Effector memory CD4-positive, alpha-beta T cell (primary cell): ENCODE results near the gene STRN4.
A peak's percentile ranks its signal among the peaks of the same experiment; 100 is the strongest.

Experiments
- DNase-seq, 3 donors: peaks; one replicate each; pipeline ENCODE4 v3.0.0-alpha.2; 2020
- H3K27ac ChIP-seq: 2 replicates; pipeline ENCODE4 v1.7.0; 2013; ENCODE audit warnings: mild to moderate bottlenecking, low read length, moderate library complexity; ENCODE audit not compliant: insufficient read depth, poor library complexity, severe bottlenecking
- H3K27me3 ChIP-seq: replicated peaks from 2 replicates; pipeline ENCODE4 v1.7.0; 2013; ENCODE audit warnings: mild to moderate bottlenecking, low read length; ENCODE audit not compliant: insufficient read depth, control insufficient read depth, poor library complexity, severe bottlenecking
- H3K36me3 ChIP-seq: 2 replicates; pipeline ENCODE4 v1.7.0; 2013; ENCODE audit warnings: mild to moderate bottlenecking, low read length, moderate library complexity; ENCODE audit not compliant: control insufficient read depth, insufficient read depth
- H3K4me1 ChIP-seq: 2 replicates; pipeline ENCODE4 v1.7.0; 2013; ENCODE audit warnings: low read length, mild to moderate bottlenecking; ENCODE audit not compliant: control insufficient read depth, insufficient read depth, poor library complexity, severe bottlenecking
- H3K4me3 ChIP-seq: 2 replicates; pipeline ENCODE4 v1.7.0; 2013; ENCODE audit warnings: low read length, low read depth, mild to moderate bottlenecking; ENCODE audit not compliant: insufficient read depth, poor library complexity, severe bottlenecking
- H3K9me3 ChIP-seq: 2 replicates; pipeline ENCODE4 v1.7.0; 2013; ENCODE audit warnings: mild to moderate bottlenecking, low read length, moderate library complexity; ENCODE audit not compliant: control insufficient read depth
- total RNA-seq, 3 donors: gene quantifications; one replicate each; lab custom pipeline; 2026; lab: John Stamatoyannopoulos, UW

Gene STRN4, protein sequence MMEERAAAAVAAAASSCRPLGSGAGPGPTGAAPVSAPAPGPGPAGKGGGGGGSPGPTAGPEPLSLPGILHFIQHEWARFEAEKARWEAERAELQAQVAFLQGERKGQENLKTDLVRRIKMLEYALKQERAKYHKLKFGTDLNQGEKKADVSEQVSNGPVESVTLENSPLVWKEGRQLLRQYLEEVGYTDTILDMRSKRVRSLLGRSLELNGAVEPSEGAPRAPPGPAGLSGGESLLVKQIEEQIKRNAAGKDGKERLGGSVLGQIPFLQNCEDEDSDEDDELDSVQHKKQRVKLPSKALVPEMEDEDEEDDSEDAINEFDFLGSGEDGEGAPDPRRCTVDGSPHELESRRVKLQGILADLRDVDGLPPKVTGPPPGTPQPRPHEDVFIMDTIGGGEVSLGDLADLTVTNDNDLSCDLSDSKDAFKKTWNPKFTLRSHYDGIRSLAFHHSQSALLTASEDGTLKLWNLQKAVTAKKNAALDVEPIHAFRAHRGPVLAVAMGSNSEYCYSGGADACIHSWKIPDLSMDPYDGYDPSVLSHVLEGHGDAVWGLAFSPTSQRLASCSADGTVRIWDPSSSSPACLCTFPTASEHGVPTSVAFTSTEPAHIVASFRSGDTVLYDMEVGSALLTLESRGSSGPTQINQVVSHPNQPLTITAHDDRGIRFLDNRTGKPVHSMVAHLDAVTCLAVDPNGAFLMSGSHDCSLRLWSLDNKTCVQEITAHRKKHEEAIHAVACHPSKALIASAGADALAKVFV
- total RNA-seq, result 67.4 to 78.4 (median 67.4) reads per million in 3 donors

DNA sequence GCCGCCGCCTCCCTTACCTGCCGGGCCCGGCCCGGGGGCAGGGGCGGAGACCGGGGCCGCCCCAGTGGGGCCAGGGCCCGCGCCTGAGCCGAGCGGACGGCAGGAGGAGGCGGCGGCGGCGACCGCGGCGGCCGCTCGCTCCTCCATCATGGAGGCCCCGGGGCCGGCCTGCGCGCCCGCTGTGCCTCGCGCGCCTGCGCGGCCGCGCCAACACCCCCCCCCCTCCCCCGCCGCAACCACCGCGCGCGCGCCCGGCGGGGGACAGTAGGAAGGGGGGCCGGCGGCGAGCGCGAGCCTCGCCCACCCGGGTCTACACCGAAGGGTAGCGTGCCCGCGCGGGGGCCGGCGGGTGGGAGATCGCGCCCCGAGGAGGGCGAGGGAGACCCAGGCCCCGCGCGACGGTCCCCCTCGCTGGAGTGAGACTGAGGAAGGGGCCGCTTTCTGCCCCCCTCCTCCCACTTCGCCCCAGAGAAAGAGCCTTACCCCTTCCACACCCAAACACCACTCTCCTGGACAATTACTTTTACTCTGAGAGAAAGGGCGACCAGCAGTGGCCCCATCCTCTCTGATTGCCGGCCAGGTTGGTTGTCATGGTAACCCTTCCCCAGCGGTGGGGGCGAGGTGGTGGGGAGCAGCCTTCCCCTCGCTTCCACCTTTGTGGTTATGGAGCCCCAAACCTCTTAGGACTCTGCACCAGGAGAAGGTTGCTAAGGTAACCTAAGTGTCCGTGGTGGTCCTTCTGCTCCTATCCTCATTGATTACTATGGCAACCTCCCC is at the start of gene STRN4:
Gene STRN4 (minus strand): TSS at position 170 of the 777 bp plus-strand sequence. CDS start 20 bp downstream, at position 150.
- H3K36me3 ChIP-seq, result no peaks in the 10 kb centered on the region
- peak; percentile 30 to 52 (median 42) for DNase-seq
- H3K27me3 ChIP-seq, result no peaks in the 10 kb centered on the region
- peak within 1 kb of the TSS; percentile 77 for H3K27ac ChIP-seq
- peaks cover 23% of the 10 kb centered on the region for H3K4me1 ChIP-seq
- no peaks in the 10 kb centered on the region for H3K9me3 ChIP-seq
- H3K4me3 ChIP-seq, result peak within 1 kb of the TSS; percentile 90

GRCh38 chr19:46791944-46792343 is 45.7 kb upstream of the STRN4 start:
- Histone ChIP-seq H3K4me3 (no peak overlapping the region), H3K4me1 (peaks cover 13% of the 10 kb centered on the region), H3K36me3 (no peaks in the 10 kb centered on the region), H3K9me3 (no peaks in the 10 kb centered on the region), H3K27me3 (no peaks in the 10 kb centered on the region), H3K27ac (no peak overlapping the region)
- DNase-seq, result peak in 2 of 3 donors; percentile 19 to 35

DNA sequence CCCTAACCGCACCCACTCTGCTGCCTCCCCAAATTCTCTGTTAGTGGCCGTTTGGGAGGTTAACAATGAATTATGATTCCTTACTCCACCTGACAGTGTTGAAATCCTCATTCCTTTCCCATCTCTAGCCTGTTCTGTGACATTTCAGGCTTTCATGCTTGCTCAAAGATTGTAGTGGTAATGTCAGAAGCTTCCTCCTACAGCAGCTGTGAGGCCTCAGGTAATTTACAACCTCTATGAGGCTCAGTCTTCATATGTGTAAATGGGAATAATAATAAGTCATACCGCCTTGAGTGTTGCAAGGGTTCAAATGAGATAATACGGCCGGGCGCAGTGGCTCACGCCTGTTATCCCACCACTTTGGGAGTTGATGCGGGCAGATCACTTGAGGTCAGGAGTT is 43.1 kb upstream of the STRN4 start:
- Histone ChIP-seq H3K9me3 (no peaks in the 10 kb centered on the region), H3K4me3 (no peak overlapping the region), H3K36me3 (no peaks in the 10 kb centered on the region), H3K27ac (no peak overlapping the region), H3K27me3 (no peaks in the 10 kb centered on the region), H3K4me1 (peaks cover 32% of the 10 kb centered on the region)
- DNase-seq, result no peak

DNA sequence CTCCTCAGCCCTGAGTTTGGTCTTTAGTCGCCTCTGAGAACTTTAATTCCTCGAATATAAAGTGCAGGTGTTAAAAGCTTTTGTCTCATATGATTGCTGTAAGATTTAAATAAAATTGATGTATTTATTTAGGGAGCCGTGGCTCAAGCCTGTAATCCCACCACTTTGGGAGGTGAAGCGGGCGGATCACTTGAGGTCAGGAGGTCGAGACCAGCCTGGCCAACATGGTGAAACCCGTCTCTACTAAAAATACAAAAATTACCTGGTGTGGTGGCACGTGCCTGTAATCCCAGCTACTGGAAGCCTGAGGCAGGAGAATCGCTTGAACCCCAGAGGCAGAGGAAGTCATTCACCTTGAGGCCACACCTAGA is 42.7 kb upstream of the STRN4 start:
- no peak for DNase-seq

GRCh38 chr19:46788262-46788967 is 42.2 kb upstream of the STRN4 start, which contains the start of gene SLC1A5:
Gene SLC1A5 (minus strand): TSS chr19:46788594. CDS start chr19:46787965, 629 bp downstream.
- H3K27ac ChIP-seq, result peak within 1 kb of the TSS; percentile 73
- peak; percentile 95 to 97 (median 97) for DNase-seq
- H3K9me3 ChIP-seq, result no peaks in the 10 kb centered on the region
- H3K4me1 ChIP-seq, result peaks cover 41% of the 10 kb centered on the region
- no peaks in the 10 kb centered on the region for H3K27me3 ChIP-seq
- H3K4me3 ChIP-seq, result peak within 1 kb of the TSS; percentile 85
- H3K36me3 ChIP-seq, result no peaks in the 10 kb centered on the region

More for the DNA sequence above, 42.7 kb upstream of the STRN4 start:
- H3K4me1 ChIP-seq, result peaks cover 36% of the 10 kb centered on the region
- no peaks in the 10 kb centered on the region for H3K27me3 ChIP-seq
- peak overlapping the region; percentile 85 for H3K4me3 ChIP-seq
- no peaks in the 10 kb centered on the region for H3K36me3 ChIP-seq
- H3K27ac ChIP-seq, result no peak overlapping the region
- no peaks in the 10 kb centered on the region for H3K9me3 ChIP-seq

DNA sequence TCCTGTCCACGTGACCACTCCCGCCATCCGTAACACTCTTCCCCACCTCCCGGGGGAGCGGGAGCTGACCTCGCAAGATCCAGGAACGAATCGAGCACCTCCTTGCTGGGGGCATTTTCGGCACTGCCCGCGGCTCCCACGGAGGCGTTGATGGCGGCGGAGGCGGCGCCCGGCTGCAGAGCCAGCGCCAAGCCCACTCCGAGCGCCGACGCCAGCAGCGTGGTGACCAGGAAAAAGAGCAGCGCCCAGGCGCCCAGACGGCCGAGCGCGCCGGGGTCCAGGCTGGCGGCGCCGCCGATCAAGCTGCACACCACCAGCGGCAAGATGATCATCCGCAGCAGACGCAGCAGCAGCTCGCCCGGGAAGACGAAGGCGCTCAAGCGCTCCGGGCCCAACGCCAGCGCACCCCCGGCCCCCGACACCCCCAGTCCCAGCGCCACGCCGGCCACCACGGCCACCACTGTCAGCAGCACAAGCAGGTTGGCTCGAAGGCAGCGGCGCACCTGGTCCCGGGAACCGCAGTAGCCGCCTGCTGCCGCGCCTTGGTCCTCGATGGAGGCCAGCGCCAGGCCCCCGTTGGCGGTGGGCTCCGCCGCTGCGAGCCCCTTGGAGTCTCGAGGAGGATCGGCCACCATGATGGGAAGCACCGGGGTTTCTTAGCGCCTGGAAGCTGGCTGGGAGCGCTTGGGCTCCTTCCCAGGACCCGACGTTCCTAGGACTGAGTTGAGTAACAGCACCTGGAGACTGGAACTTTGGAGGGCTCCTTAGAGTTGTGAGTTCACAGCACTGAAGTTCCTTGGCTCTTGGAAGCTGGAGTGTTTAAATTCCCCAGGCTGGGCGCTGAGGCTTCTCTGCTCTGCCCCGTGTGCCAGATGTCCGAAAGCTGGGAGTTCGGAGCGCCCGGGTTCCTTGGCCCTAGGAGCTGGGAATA is 41.3 kb upstream of the STRN4 start:
- Histone ChIP-seq H3K9me3 (no peaks in the 10 kb centered on the region), H3K36me3 (peaks cover 4% of the 10 kb centered on the region), H3K4me1 (peaks cover 42% of the 10 kb centered on the region), H3K27me3 (no peaks in the 10 kb centered on the region), H3K4me3 (peak overlapping the region; percentile 85), H3K27ac (peak overlapping the region; percentile 73)
- peak; percentile 8 to 21 (median 10) for DNase-seq

DNA sequence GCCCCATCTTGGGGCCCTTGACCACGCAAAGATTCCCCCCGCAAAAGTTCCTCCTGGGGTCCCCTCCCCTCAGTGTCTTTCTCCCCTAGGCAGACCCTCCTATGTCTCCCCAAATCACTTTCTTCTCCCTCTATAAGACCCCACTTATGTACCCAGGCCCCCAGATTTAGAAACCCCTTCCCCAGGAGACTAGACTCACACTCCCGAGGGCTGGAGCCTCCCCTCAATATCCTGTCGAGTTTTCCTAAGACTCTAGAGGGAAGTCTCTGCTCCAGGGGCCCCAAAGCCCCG is 40.7 kb upstream of the STRN4 start:
- H3K27ac ChIP-seq, result peak overlapping the region; percentile 73
- peak overlapping the region; percentile 85 for H3K4me3 ChIP-seq
- H3K4me1 ChIP-seq, result peaks cover 36% of the 10 kb centered on the region
- peaks cover 9% of the 10 kb centered on the region for H3K36me3 ChIP-seq
- no peaks in the 10 kb centered on the region for H3K27me3 ChIP-seq
- no peaks in the 10 kb centered on the region for H3K9me3 ChIP-seq
- DNase-seq, result no peak

GRCh38 chr19:46786236-46787039 is 40.2 kb upstream of the STRN4 start:
- Histone ChIP-seq H3K4me3 (peak overlapping the region; percentile 85), H3K9me3 (no peaks in the 10 kb centered on the region), H3K27ac (peak overlapping the region; percentile 73), H3K27me3 (no peaks in the 10 kb centered on the region), H3K4me1 (peaks cover 34% of the 10 kb centered on the region), H3K36me3 (peaks cover 14% of the 10 kb centered on the region)
- DNase-seq, result peak; percentile 77 to 81 (median 80)
